ENCODE data around the gene ERBB2.
"Not testable (repeated sequence)": the region's sequence is repeated elsewhere in the genome, so short reads cannot be mapped to it uniquely, and the experiment has no call there.

The ERBB2 gene

DNA sequence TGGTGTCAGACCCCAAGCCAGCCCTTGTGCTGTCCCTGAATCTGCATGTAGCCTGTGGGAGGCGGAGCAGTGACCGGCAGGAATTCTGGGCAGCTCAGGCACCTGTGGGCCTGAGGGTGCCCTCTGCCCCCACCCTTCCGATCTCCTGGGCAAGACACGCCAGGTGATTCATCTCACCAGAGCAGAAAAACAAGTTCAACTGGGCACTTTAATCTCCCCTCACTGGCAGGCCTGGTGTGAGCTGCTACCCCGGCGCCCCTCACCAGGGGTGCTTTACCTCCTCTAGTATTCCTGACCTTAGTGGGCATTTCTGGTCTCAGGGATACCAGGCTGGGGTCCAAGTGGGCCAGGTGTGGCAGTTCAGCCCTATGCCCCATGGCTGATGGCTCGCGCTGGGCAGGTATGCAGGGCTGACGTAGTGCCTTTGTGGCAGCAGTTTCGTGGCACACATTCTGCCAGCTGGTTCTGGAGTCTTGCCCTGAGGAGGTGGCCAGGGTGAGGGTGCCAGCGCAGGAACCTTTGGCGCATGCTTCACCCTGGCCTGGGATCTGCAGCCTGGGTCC lies 6.0 kb downstream of the ERBB2 start:
- no peak for DNase-seq

DNA sequence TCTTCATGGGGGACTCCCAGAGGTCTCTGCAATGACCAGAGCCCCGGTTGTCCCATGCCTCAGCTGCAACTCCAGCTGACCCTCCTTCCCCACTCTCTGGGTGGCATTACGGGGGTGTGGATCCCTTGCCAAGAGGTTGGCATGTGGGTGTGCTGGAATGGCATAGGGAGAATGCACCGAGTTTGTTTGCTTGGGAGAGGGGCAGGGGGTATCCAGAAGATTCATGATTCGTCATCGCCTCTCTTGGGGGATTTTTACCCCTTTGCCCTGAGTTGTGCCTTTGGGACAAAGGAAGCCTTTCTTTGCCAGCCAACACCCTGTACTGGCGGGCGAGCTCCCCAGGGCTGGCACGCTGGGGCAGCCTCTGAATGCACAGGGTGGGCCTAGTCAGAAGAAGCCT lies 6.5 kb downstream of the ERBB2 start:
- DNase-seq, result no peak

DNA sequence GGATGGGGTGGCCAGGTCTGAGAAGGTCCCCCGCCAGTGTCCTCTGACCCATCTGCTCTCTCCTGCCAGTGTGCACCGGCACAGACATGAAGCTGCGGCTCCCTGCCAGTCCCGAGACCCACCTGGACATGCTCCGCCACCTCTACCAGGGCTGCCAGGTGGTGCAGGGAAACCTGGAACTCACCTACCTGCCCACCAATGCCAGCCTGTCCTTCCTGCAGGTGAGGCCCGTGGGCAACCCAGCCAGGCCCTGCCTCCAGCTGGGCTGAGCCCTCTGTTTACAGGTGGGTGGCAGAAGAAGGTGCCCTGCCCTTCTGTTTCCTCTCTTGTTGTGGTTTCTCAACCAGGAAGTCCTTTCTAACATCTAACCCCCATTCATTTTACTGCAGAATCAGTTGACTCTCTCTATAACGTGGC lies 7.1 kb downstream of the ERBB2 start:
- DNase-seq, result no peak

DNA sequence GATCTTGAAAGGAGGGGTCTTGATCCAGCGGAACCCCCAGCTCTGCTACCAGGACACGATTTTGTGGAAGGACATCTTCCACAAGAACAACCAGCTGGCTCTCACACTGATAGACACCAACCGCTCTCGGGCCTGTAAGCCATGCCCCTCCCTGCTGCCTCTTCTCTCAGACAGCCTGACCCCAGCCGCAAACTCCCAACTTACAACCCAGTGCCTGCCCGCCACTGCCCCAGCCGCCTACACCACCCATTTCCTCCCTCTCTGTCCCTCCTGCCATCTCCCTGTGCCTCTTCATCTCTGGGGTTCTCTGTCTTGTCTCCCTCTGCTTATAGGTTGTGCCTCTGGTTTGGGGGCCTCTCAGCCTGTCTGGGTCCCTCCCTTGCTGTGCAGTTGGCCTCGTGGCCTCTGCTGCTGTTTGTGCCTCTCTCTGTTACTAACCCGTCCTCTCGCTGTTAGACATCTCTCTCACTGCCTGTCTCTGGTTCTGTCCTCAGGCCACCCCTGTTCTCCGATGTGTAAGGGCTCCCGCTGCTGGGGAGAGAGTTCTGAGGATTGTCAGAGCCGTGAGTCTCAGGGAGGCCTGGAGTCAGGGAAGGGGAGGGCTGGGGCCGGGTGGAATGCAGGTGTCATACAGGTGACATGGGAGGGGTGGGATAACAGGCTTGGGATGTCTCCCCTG lies 9.6 kb downstream of the ERBB2 start:
- no peak for DNase-seq

DNA sequence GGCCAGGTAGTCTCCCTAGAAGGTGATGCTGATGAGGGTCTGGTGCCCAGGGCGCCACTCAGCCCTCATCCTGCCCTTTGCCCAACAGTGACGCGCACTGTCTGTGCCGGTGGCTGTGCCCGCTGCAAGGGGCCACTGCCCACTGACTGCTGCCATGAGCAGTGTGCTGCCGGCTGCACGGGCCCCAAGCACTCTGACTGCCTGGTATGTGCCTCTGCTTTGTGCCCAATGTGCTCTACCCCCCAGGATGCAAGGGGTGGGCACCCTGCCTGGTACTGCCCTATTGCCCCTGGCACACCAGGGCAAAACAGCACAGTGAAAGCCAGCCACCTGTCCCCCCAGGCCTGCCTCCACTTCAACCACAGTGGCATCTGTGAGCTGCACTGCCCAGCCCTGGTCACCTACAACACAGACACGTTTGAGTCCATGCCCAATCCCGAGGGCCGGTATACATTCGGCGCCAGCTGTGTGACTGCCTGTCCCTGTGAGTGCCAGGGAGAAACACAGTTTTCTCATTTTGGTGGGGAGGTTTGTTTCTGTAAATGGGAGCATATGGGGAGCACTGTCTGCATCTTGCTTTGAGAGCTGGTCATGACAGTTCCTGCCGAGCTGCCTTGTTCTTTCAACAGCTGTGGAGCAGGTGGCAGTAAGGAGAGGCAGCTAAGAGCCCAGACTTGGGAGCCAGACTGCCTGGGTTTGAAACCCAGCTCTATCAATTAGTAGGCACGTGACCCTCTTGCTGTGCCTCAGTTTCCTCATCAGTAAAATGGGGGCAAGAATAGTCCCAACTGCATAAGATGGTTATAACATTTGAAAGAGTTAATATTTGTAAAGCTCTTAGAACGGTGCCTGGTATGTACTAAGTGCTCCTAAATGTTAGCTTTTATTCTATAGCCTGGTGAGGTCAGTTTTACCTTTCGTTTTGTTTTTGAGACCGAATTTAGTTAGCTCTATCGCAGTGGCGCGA lies 10.4 kb downstream of the ERBB2 start:
- DNase-seq, result no peak

DNA sequence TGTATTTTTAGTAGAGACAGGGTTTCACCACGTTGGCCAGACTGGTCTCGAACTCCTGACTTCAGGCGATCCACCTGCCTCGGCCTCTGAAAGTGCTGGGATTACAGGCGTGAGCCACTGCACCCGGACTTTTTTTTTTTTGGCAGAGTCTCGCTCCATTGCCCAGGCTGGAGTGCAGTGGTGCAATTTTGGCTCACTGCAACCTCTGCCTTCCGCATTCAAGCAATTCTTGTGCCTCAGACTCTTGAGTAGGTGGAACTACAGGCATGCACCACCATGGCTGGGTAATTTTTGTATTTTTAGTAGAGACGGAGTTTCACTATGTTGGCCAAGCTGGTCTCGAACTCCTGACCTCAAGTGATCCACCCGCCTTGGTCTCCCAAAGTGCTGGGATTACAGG lies 11.2 kb downstream of the ERBB2 start:
- not testable (repeated sequence) for DNase-seq

DNA sequence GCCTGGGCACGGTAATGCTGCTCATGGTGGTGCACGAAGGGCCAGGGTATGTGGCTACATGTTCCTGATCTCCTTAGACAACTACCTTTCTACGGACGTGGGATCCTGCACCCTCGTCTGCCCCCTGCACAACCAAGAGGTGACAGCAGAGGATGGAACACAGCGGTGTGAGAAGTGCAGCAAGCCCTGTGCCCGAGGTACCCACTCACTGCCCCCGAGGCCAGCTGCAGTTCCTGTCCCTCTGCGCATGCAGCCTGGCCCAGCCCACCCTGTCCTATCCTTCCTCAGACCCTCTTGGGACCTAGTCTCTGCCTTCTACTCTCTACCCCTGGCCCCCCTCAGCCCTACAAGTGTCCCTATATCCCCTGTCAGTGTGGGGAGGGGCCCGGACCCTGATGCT lies 12.0 kb downstream of the ERBB2 start:
- no peak for DNase-seq

DNA sequence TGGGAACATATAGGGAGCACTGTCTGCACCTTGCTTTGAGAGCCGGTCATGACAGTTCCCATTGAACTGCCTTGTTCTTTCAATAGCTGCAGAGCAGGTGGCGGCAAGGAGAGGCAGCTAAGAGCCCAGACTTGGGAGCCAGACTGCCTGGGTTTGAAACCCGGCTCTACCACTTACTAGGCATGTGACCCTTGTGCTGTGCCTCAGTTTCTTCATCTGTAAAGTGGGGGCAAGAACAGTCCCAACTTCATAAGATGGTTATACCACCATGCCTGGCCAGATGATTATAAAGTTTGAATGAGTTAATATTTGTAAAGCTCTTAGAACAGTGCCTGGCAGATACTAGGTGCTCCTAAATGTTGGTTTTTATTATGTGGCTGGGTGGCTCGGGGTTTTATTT lies 14.4 kb downstream of the ERBB2 start:
- no peak for DNase-seq

DNA sequence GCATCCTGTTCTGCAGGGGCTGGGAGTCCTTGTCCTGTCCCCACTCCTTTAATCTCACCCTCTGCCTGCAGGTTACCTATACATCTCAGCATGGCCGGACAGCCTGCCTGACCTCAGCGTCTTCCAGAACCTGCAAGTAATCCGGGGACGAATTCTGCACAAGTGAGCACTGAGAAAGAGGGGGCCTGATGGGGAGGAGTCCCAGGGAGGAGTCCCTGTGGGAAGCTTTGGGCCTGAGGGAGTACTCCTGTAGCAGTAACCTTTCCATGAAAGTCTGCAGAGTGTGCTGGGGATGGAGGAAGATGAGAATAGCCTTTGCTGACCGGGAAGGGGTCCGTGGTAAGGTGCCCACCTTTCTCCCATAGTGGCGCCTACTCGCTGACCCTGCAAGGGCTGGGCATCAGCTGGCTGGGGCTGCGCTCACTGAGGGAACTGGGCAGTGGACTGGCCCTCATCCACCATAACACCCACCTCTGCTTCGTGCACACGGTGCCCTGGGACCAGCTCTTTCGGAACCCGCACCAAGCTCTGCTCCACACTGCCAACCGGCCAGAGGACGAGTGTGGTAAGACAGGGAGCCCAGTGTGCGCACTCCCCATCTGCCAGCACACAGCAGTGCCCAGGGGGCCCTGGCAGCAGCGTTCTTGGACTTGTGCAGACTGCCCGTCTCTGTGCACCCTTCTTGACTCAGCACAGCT lies 15.7 kb downstream of the ERBB2 start:
- DNase-seq, result no peak

DNA sequence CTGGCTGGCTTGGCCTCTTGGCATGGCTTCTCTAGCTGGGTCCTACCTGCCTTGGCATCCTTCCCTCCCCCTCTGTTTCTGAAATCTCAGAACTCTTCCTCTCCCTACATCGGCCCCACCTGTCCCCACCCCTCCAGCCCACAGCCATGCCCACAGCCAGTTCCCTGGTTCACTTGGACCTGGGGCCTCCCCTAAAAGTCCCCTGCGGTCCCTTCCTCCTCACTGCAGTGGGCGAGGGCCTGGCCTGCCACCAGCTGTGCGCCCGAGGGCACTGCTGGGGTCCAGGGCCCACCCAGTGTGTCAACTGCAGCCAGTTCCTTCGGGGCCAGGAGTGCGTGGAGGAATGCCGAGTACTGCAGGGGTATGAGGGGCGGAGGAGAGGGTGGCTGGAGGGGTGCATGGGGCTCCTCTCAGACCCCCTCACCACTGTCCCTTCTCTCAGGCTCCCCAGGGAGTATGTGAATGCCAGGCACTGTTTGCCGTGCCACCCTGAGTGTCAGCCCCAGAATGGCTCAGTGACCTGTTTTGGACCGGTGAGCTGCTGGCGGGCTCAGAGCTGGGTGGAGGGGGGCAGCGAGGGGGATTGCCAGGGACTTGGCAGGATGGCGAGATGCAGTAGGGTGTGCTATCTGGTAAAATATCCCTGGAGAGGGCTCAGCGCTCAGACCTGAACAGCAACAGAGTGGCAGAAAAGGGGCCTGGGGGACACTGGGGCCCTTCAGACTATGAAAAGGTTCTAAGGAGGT lies 16.4 kb downstream of the ERBB2 start:
- DNase-seq, result no peak

DNA sequence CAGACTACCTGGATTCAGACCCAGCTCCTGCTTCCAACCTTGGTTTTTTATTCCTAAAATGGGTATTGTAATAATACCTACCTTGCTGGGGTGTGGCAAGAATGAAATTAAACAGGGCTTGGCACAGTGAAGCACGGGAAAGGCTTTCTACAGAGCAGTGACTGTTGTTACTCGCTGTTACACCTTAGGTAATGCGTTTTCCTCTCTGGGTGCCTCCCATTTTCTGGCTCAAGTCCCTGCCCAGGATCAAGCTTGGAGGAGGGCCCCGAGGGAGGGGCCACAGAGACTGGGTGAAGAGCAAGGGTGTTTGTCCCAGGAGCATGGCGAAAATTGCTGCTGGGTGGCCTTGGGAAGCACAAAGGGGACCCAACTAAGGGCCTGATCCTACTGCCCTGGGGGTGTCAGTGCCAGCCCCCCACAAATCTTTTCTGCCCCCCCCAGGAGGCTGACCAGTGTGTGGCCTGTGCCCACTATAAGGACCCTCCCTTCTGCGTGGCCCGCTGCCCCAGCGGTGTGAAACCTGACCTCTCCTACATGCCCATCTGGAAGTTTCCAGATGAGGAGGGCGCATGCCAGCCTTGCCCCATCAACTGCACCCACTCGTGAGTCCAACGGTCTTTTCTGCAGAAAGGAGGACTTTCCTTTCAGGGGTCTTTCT lies 17.1 kb downstream of the ERBB2 start:
- DNase-seq, result no peak

DNA sequence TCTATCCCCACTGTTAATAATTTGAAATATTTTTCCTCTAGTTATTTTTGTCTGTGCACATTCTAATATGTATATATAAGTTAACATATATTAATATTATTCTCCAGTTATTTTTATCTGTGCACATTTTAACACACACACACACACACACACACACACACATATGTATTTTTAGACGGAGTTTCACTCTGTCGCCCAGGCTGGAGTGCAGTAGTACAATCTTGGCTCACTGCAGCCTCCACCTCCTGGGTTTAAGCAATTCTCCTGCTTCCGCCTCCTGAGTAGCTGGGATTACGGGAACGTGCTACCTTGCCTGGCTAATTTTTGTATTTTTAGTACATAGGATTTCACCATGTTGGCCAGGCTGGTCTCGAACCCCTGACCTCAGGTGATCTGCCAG lies 17.8 kb downstream of the ERBB2 start:
- no peak for DNase-seq

DNA sequence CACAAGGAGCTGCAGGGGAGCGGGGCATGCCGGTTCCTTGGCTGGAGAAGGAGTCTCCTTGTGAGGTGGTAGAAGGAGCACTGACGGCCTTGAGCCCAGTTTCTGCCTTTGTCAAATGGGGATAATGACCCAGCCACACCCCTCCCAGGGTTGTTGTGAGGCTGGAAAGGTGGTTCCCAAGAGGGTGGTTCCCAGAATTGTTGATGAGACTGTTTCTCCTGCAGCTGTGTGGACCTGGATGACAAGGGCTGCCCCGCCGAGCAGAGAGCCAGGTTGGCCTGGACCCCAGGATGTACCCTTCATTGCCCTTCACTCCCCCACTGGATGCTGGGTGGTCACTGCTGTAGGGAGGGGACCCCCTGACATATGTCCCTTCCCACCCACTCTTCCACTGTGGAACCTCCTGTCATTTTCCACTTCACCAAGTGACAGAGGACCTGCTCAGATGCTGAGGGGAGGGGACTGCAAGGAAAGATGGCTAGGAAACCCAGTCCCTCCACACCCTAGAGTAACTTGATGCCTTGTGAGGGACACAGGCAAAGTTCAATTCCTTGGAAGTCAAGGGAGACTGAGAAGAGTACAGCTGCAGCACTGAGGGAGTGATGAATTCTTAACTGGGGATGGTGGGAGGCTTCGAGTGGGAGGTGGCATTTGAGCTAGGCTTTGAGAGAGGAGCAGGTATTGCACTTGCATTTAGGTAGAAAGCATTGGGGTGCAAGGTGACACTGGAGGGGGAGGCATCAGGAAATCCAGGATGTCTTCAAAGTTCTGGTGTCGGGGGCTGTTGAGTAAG lies 19.9 kb downstream of the ERBB2 start:
- DNase-seq, result no peak

DNA sequence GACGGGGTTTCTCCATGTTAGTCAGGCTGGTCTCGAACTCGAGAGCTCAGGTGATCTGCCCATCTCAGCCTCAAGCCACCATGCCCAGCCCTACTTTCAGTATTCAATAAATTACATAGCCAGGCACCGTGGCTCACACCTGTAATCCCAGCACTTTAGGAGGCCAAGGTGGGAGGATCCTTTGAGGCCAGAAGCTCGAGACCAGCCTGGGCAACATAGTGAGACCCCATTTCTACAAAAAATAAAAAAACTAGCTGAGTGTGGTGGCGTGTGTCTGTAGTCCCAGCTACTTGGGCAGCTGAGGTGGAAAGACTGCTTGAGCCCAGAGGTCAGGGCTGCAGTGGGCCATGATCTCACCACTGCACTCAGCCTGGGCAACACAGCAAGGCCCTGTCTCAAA lies 22.2 kb downstream of the ERBB2 start:
- no peak for DNase-seq

DNA sequence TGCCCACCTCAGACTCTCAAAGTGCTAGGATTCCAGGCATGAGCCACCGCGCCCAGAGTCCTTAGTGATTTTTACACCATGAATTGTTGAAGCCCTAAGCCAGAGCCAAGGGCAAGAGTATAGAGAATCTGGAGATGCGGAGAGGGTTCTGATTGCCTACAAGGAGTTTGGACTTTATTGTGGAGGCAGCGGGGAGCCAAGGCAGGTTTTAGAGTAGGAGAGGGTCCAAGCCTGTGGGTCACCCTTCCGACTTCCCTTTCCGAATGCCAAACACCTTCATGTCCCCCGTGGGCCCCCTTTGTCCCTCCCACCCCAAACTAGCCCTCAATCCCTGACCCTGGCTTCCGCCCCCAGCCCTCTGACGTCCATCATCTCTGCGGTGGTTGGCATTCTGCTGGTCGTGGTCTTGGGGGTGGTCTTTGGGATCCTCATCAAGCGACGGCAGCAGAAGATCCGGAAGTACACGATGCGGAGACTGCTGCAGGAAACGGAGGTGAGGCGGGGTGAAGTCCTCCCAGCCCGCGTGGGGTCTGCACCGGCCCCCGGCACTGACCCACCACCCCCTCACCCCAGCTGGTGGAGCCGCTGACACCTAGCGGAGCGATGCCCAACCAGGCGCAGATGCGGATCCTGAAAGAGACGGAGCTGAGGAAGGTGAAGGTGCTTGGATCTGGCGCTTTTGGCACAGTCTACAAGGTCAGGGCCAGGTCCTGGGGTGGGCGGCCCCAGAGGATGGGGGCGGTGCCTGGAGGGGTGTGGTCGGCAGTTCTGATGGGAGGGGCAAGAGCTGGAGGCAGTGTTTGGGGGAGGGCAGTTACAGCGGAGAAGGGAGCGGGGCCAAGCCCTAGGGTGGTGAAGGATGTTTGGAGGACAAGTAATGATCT lies 23.3 kb downstream of the ERBB2 start:
- DNase-seq, result no peak

DNA sequence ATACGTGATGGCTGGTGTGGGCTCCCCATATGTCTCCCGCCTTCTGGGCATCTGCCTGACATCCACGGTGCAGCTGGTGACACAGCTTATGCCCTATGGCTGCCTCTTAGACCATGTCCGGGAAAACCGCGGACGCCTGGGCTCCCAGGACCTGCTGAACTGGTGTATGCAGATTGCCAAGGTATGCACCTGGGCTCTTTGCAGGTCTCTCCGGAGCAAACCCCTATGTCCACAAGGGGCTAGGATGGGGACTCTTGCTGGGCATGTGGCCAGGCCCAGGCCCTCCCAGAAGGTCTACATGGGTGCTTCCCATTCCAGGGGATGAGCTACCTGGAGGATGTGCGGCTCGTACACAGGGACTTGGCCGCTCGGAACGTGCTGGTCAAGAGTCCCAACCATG lies 24.9 kb downstream of the ERBB2 start:
- DNase-seq, result no peak

DNA sequence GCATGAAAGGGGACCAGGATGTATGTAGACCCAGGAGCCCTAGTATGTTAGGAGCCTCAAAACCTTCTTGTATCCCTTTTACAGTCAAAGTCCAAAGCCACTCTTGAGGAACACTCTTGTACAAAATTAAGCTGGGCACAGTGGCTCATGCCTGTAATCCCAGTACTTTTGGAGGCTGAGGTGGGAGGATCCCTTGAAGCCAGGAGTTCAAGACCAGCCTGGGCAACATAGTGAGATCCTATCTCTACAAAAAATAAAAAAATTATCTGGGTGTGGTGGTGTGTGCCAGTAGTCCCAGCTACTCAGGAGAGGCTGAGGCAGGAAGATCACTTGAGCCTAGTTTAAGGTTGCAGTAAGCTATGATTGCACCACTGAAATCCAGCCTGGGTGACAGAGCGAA lies 26.1 kb downstream of the ERBB2 start:
- DNase-seq, result not testable (repeated sequence)

DNA sequence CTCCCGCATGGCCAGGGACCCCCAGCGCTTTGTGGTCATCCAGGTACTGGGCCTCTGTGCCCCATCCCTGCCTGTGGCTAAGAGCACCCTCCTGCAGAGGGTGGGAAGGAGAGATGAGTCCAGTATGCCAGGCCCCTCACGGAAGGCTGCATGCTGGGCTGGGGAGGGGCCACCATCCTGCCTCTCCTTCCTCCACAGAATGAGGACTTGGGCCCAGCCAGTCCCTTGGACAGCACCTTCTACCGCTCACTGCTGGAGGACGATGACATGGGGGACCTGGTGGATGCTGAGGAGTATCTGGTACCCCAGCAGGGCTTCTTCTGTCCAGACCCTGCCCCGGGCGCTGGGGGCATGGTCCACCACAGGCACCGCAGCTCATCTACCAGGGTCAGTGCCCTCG lies 26.8 kb downstream of the ERBB2 start:
- no peak for DNase-seq

DNA sequence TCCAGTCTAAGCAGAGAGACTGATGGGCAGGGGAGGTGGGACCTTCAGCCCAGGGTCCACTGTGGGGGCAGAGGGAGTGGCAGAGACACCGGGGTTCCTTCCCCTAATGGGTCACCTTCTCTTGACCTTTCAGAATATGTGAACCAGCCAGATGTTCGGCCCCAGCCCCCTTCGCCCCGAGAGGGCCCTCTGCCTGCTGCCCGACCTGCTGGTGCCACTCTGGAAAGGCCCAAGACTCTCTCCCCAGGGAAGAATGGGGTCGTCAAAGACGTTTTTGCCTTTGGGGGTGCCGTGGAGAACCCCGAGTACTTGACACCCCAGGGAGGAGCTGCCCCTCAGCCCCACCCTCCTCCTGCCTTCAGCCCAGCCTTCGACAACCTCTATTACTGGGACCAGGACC lies 27.7 kb downstream of the ERBB2 start:
- DNase-seq, result no peak

DNA sequence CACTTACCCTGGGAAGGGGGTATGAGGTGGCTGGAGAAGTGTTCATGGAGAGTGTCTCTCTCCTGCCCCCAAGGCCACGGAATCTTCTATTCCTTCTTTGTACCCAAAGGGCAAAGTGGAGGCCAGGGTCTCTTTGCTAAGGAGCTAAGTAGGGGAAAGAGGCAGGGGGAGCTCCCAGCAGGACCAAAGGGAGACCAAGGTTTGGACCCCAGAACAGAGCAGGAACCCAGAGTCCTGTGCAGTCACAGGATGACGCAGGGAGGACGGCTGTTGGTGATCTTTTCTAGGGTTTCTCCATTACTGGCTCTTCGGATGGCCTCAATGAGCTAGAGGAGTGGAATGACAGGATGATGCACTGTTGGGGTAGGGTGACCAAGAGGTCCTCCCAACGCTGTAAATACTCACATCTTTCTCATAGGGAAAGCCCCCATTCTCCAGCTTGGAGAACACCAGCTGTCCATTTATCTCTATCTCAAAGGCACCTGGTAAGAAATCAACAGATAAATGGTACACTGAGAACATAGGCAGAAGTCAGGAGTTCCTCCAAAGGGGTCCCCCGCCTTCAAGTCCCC lies 29.5 kb downstream of the ERBB2 start:
- DNase-seq, result no peak

All from fibroblast of upper back skin (primary cell).